HepG2 (cell line): ENCODE data around the gene HABP2. TPM values are rescaled to one million over a fixed set of nuclear protein-coding genes. Genes with fewer than 3 reads are reported as not detected.
A peak's percentile ranks its signal among the peaks of the same experiment; 100 is the strongest.

ENCODE experiments used
- ATF7-NPFF ChIP-seq: sonication (generic); formaldehyde crosslinking; IDR thresholded peaks from 2 replicates; pipeline ENCODE4 v1.8.1; 2023; ENCODE audit warnings: mild to moderate bottlenecking, low read depth, missing genetic modification reagents, moderate library complexity
- HNF4A ChIP-seq: sonication (generic); formaldehyde crosslinking; IDR thresholded peaks from 2 replicates; pipeline ENCODE4 v1.4.0; 2020; ENCODE audit warnings: missing genetic modification reagents
- HOXA9 ChIP-seq: sonication (generic); formaldehyde crosslinking; IDR thresholded peaks from 2 replicates; pipeline ENCODE4 v1.8.1; 2022; ENCODE audit warnings: missing genetic modification reagents, mild to moderate bottlenecking, moderate library complexity, borderline replicate concordance
- NFRKB ChIP-seq: fragments of 450-650 bp; IDR thresholded peaks from 2 replicates; pipeline ENCODE4 v1.6.1; 2017
- ONECUT2 ChIP-seq: sonication (generic); formaldehyde crosslinking; IDR thresholded peaks from 2 replicates; pipeline ENCODE4 v1.4.0; 2020; ENCODE audit warnings: missing genetic modification reagents
- PPARG ChIP-seq: conservative IDR thresholded peaks from 2 replicates; pipeline ENCODE4 v1.6.1; 2016; ENCODE audit warnings: missing biosample characterization, missing genetic modification reagents
- SRSF4 ChIP-seq: fragments of 200-400 bp; formaldehyde crosslinking; IDR thresholded peaks from one replicate; pipeline ENCODE4 v1.6.1; 2018; ENCODE audit warnings: mild to moderate bottlenecking, low read depth, low read length, moderate library complexity; ENCODE audit not compliant: poor library complexity, severe bottlenecking
- STAT6 ChIP-seq: sonication (generic); formaldehyde crosslinking; IDR thresholded peaks from 2 replicates; pipeline ENCODE4 v1.4.0; 2020; ENCODE audit warnings: missing genetic modification reagents, mild to moderate bottlenecking, borderline replicate concordance
- TBX2 ChIP-seq: sonication (generic); formaldehyde crosslinking; IDR thresholded peaks from 2 replicates; pipeline ENCODE4 v1.5.0; 2020; ENCODE audit warnings: missing genetic modification reagents, mild to moderate bottlenecking, borderline replicate concordance
- TCF7 ChIP-seq: sonication (generic); IDR thresholded peaks from 2 replicates; pipeline ENCODE4 v1.6.1; 2016; ENCODE audit warnings: antibody characterized with exemption, low read depth
- THAP9 ChIP-seq: sonication (generic); formaldehyde crosslinking; IDR thresholded peaks from 2 replicates; pipeline ENCODE4; 2020; ENCODE audit warnings: missing genetic modification reagents, mild to moderate bottlenecking, borderline replicate concordance
- ZNF607 ChIP-seq: sonication (generic); formaldehyde crosslinking; IDR thresholded peaks from 2 replicates; pipeline ENCODE4 v1.5.1; 2020; ENCODE audit warnings: missing genetic modification reagents, mild to moderate bottlenecking, borderline replicate concordance
- ZNF687 ChIP-seq: sonication (generic); formaldehyde crosslinking; IDR thresholded peaks from 2 replicates; pipeline ENCODE4 v1.5.1; 2020; ENCODE audit warnings: mild to moderate bottlenecking, missing genetic modification reagents, moderate library complexity
- ZNF710 ChIP-seq: sonication (generic); formaldehyde crosslinking; IDR thresholded peaks from 2 replicates; pipeline ENCODE4 v1.5.0; 2020; ENCODE audit warnings: mild to moderate bottlenecking, missing genetic modification reagents, borderline replicate concordance
- ZNF740 ChIP-seq: sonication (generic); formaldehyde crosslinking; IDR thresholded peaks from 2 replicates; pipeline ENCODE4 v1.4.0; 2020; ENCODE audit warnings: missing genetic modification reagents
- ZNF773 ChIP-seq: sonication (generic); formaldehyde crosslinking; IDR thresholded peaks from 2 replicates; pipeline ENCODE4 v1.4.0; 2020; ENCODE audit warnings: missing genetic modification reagents, borderline replicate concordance
- ZNF839 ChIP-seq: sonication (generic); formaldehyde crosslinking; IDR thresholded peaks from 2 replicates; pipeline ENCODE4 v1.4.0; 2020; ENCODE audit warnings: missing genetic modification reagents, mild to moderate bottlenecking, borderline replicate concordance
- polyA plus RNA-seq, 8 experiments: library from polyadenylated mRNA; depleted of rRNA in 3 of 8; stranded (reverse) in 7 of 8; unstranded in 1 of 8; fragments of >200 nt; fragmentation: Illumina TruSeq in 4 of 8; extraction: Trizol in 4 of 8; gene quantifications; 2 replicates each; pipeline versions ENCODE4 v1.2.1 to v1.2.3, GENCODE V29; 2011 to 2016; ENCODE audit warnings: low read depth in 4 of 8, missing spikeins in 1 of 8, mixed read lengths in 1 of 8; ENCODE audit not compliant: insufficient read depth in 1 of 8
- total RNA-seq, 5 experiments: library from RNA; depleted of rRNA; stranded (reverse); fragments of >200 nt; fragmentation: Illumina TruSeq; extraction: Trizol; gene quantifications; 2 replicates each; pipeline ENCODE4 v1.2.3, GENCODE V29; 2016; ENCODE audit warnings: low read depth in 1 of 5

HABP2 gene
- total and polyA plus RNA-seq, 2 of the 13 experiments (the other 11 are each of a cell fraction or from before 2014, with no cell fraction given): 0.12 to 0.13 TPM

- TF ChIP-seq TBX2: peak; percentile 74
- no peak for TF ChIP-seq HNF4A (CRISPR knock-in tag)
- TF ChIP-seq ZNF710 (CRISPR knock-in tag): 0 out of 2 replicates have a peak, but pooled peaks have one; percentile 31
- no peak for TF ChIP-seq ZNF773 (CRISPR knock-in tag)
- TF ChIP-seq ZNF687 (CRISPR knock-in tag): peak; percentile 19; the same call in 1 of the 2 replicates
- no peak for TF ChIP-seq STAT6 (CRISPR knock-in tag)
- TF ChIP-seq SRSF4: no peak
- TF ChIP-seq PPARG (CRISPR knock-in tag): peak; percentile 62; the same call in 1 of the 2 replicates
- no peak for TF ChIP-seq ZNF607 (CRISPR knock-in tag)
- peak; percentile 96 for TF ChIP-seq THAP9 (CRISPR knock-in tag)
- no peak for TF ChIP-seq HOXA9 (CRISPR knock-in tag)
- peak; percentile 12; the same call in 1 of the 2 replicates for TF ChIP-seq TCF7
- TF ChIP-seq NFRKB: no peak
- TF ChIP-seq ZNF740 (CRISPR knock-in tag): no peak
- no peak for TF ChIP-seq ATF7-NPFF (CRISPR knock-in tag)
- no peak for TF ChIP-seq ZNF839 (CRISPR knock-in tag)
- no peak for TF ChIP-seq ONECUT2 (CRISPR knock-in tag)
These were observed 36.4 kb downstream of the HABP2 start (continued) for GRCh38 chr10:113589201-113589770.
